ENCODE results near the gene KIF11.
"Not testable (repeated sequence)": the region's sequence is repeated elsewhere in the genome, so short reads cannot be mapped to it uniquely, and the experiment has no call there.

Gene KIF11

DNA sequence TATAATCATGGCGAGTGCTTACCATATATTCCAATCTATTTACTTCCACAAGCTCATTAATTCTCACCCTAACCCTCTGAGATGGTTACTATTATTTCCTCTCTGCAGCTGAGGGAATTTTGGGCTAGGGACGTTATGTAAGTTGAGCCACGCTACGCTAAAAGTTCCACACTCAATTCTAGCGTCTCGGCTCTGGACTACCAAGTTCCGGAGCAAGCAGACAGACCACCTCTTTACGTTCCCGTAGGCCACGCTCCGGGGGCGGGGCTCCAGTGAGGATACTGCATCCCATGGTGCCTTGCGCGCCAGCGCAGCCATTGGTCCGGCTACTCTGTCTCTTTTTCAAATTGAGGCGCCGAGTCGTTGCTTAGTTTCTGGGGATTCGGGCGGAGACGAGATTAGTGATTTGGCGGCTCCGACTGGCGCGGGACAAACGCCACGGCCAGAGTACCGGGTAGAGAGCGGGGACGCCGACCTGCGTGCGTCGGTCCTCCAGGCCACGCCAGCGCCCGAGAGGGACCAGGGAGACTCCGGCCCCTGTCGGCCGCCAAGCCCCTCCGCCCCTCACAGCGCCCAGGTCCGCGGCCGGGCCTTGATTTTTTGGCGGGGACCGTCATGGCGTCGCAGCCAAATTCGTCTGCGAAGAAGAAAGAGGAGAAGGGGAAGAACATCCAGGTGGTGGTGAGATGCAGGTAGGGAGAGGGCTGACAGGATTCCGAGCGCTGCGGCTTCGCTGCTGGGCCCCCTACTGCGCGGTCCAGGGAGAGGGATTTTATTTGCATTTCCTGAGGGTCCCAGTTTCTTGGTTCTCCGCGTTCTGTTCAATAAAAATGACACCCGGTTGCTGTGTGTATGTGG is at the start of gene KIF11:
KIF11 (plus strand) TSS at position 370 of the 858 bp plus-strand sequence; CDS start at position 616, 246 bp downstream.
- no peaks in the 10 kb centered on the region for H3K27me3 ChIP-seq (ENCODE audit: control insufficient read depth, insufficient read depth, low read length)
- no peaks in the 10 kb centered on the region for H3K9me3 ChIP-seq (ENCODE audit: control insufficient read depth, low read depth, low read length)
- peak within 1 kb of the TSS; percentile 78 for H3K27ac ChIP-seq (ENCODE audit: low read length)
- H3K9ac ChIP-seq (ENCODE audit: low read length) = peak within 1 kb of the TSS; percentile 92
- H3K4me1 ChIP-seq (ENCODE audit: control insufficient read depth, low read depth, low read length) = peaks cover 12% of the 10 kb centered on the region
- H3K36me3 ChIP-seq (ENCODE audit: control insufficient read depth, low read depth, low read length) = no peaks in the 10 kb centered on the region
- peak within 1 kb of the TSS; percentile 97 for H3K4me3 ChIP-seq (ENCODE audit: low read length)

GRCh38 chr10:92544296-92544695 is 48.6 kb upstream of the KIF11 start:
- no peaks in the 10 kb centered on the region for H3K36me3 ChIP-seq (ENCODE audit: control insufficient read depth, low read depth, low read length)
- H3K27me3 ChIP-seq (ENCODE audit: control insufficient read depth, insufficient read depth, low read length) = no peaks in the 10 kb centered on the region
- no peak overlapping the region for H3K9ac ChIP-seq (ENCODE audit: low read length)
- H3K4me1 ChIP-seq (ENCODE audit: control insufficient read depth, low read depth, low read length) = peaks cover 16% of the 10 kb centered on the region
- H3K9me3 ChIP-seq (ENCODE audit: control insufficient read depth, low read depth, low read length) = no peaks in the 10 kb centered on the region
- H3K4me3 ChIP-seq (ENCODE audit: low read length) = no peak overlapping the region
- no peak overlapping the region for H3K27ac ChIP-seq (ENCODE audit: low read length)

DNA sequence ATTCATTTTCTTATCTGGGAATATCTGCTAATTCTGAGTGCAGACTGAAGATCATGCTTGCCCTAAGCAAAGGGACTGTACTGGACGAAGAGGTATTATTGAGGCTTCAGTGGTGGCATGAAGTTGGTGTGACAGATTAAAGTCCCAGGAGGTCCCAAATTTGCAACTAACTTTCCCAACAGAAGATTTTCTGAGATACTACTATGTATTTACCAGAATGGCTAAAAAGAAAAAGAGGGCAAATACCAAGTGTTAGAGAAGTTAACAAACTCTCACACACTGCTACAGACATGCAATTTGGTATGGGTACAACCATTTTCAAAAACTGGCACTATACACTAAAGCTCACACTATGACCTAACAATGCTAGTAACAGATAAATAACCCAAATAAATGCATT is 47.4 kb upstream of the KIF11 start:
- Histone ChIP-seq H3K27me3 (ENCODE audit: control insufficient read depth, insufficient read depth, low read length) (no peaks in the 10 kb centered on the region), H3K4me1 (ENCODE audit: control insufficient read depth, low read depth, low read length) (peaks cover 16% of the 10 kb centered on the region), H3K4me3 (ENCODE audit: low read length) (no peak overlapping the region), H3K36me3 (ENCODE audit: control insufficient read depth, low read depth, low read length) (no peaks in the 10 kb centered on the region), H3K9me3 (ENCODE audit: control insufficient read depth, low read depth, low read length) (no peaks in the 10 kb centered on the region), H3K9ac (ENCODE audit: low read length) (no peak overlapping the region), H3K27ac (ENCODE audit: low read length) (no peak overlapping the region)

DNA sequence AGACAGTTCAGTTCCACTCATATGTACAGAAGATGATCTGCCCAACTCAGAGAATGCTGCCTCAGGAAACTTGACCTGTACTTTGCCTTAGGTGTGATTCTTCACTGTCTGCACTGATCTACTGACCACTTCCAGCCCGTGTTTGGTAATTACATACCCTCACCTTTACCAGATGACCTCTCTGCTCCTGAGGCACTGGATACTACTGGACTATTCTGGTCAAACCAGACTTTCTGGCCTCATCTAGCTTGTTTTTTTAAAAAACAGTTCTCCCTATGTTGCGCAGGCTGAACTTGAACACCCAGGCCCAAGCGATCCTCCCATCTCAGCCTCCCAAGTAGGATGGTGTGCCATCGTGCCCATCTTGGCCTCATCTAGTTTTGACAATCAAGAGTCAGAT is 45.3 kb upstream of the KIF11 start:
- Histone ChIP-seq H3K4me1 (ENCODE audit: control insufficient read depth, low read depth, low read length) (peaks cover 10% of the 10 kb centered on the region), H3K36me3 (ENCODE audit: control insufficient read depth, low read depth, low read length) (no peaks in the 10 kb centered on the region), H3K27me3 (ENCODE audit: control insufficient read depth, insufficient read depth, low read length) (no peaks in the 10 kb centered on the region), H3K4me3 (ENCODE audit: low read length) (no peak overlapping the region), H3K9me3 (ENCODE audit: control insufficient read depth, low read depth, low read length) (no peaks in the 10 kb centered on the region), H3K27ac (ENCODE audit: low read length) (no peak overlapping the region), H3K9ac (ENCODE audit: low read length) (no peak overlapping the region)

DNA sequence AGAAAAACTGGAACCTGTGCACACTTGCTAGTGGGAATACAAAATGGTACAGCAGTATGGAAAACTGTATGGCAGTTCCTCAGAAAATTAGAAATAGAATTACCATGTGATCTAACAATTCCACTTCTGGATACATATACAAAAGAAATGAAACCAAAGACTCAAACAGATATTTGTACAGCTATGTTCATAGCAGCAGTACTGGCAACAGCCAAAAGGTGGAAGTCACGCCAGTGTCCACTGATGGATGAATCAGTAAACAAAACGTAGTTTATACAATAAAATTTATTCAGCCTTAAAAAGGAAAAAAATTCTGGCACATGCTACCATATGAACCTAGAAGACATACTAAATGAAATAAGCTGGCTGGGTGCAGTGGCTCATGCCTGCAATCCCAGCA is 42.0 kb upstream of the KIF11 start:
- Histone ChIP-seq H3K27me3 (ENCODE audit: control insufficient read depth, insufficient read depth, low read length) (no peaks in the 10 kb centered on the region), H3K27ac (ENCODE audit: low read length) (no peak overlapping the region), H3K36me3 (ENCODE audit: control insufficient read depth, low read depth, low read length) (peaks cover 6% of the 10 kb centered on the region), H3K9ac (ENCODE audit: low read length) (no peak overlapping the region), H3K4me1 (ENCODE audit: control insufficient read depth, low read depth, low read length) (no peaks in the 10 kb centered on the region), H3K4me3 (ENCODE audit: low read length) (no peak overlapping the region), H3K9me3 (ENCODE audit: control insufficient read depth, low read depth, low read length) (no peaks in the 10 kb centered on the region)

- Histone ChIP-seq H3K9ac (ENCODE audit: low read length) (no peak overlapping the region), H3K27ac (ENCODE audit: low read length) (no peak overlapping the region), H3K4me3 (ENCODE audit: low read length) (no peak overlapping the region), H3K4me1 (ENCODE audit: control insufficient read depth, low read depth, low read length) (no peaks in the 10 kb centered on the region), H3K36me3 (ENCODE audit: control insufficient read depth, low read depth, low read length) (peaks cover 6% of the 10 kb centered on the region), H3K27me3 (ENCODE audit: control insufficient read depth, insufficient read depth, low read length) (no peaks in the 10 kb centered on the region), H3K9me3 (ENCODE audit: control insufficient read depth, low read depth, low read length) (no peaks in the 10 kb centered on the region)
Measured at GRCh38 chr10:92552310-92552709, 40.6 kb upstream of the KIF11 start.

- no peak overlapping the region for H3K27ac ChIP-seq (ENCODE audit: low read length)
- no peaks in the 10 kb centered on the region for H3K4me1 ChIP-seq (ENCODE audit: control insufficient read depth, low read depth, low read length)
- peaks cover 7% of the 10 kb centered on the region for H3K36me3 ChIP-seq (ENCODE audit: control insufficient read depth, low read depth, low read length)
- H3K27me3 ChIP-seq (ENCODE audit: control insufficient read depth, insufficient read depth, low read length) = no peaks in the 10 kb centered on the region
- no peaks in the 10 kb centered on the region for H3K9me3 ChIP-seq (ENCODE audit: control insufficient read depth, low read depth, low read length)
- no peak overlapping the region for H3K4me3 ChIP-seq (ENCODE audit: low read length)
- H3K9ac ChIP-seq (ENCODE audit: low read length) = no peak overlapping the region
Measured at GRCh38 chr10:92553959-92554358, 39.0 kb upstream of the KIF11 start.

GRCh38 chr10:92559046-92559445 is 33.9 kb upstream of the KIF11 start:
- Histone ChIP-seq H3K27me3 (ENCODE audit: control insufficient read depth, insufficient read depth, low read length) (no peaks in the 10 kb centered on the region), H3K27ac (ENCODE audit: low read length) (no peak overlapping the region), H3K9me3 (ENCODE audit: control insufficient read depth, low read depth, low read length) (no peaks in the 10 kb centered on the region), H3K9ac (ENCODE audit: low read length) (no peak overlapping the region), H3K4me3 (ENCODE audit: low read length) (no peak overlapping the region), H3K36me3 (ENCODE audit: control insufficient read depth, low read depth, low read length) (peaks cover 16% of the 10 kb centered on the region), H3K4me1 (ENCODE audit: control insufficient read depth, low read depth, low read length) (no peaks in the 10 kb centered on the region)

- Histone ChIP-seq H3K36me3 (ENCODE audit: control insufficient read depth, low read depth, low read length) (peaks cover 10% of the 10 kb centered on the region), H3K9me3 (ENCODE audit: control insufficient read depth, low read depth, low read length) (no peaks in the 10 kb centered on the region), H3K9ac (ENCODE audit: low read length) (no peak overlapping the region), H3K27me3 (ENCODE audit: control insufficient read depth, insufficient read depth, low read length) (no peaks in the 10 kb centered on the region), H3K4me1 (ENCODE audit: control insufficient read depth, low read depth, low read length) (no peaks in the 10 kb centered on the region), H3K4me3 (ENCODE audit: low read length) (no peak overlapping the region), H3K27ac (ENCODE audit: low read length) (no peak overlapping the region)
Measured at GRCh38 chr10:92562424-92562823, 30.5 kb upstream of the KIF11 start.

- Histone ChIP-seq H3K9me3 (ENCODE audit: control insufficient read depth, low read depth, low read length) (no peaks in the 10 kb centered on the region), H3K27ac (ENCODE audit: low read length) (no peak overlapping the region), H3K27me3 (ENCODE audit: control insufficient read depth, insufficient read depth, low read length) (peaks cover 5% of the 10 kb centered on the region), H3K36me3 (ENCODE audit: control insufficient read depth, low read depth, low read length) (no peaks in the 10 kb centered on the region), H3K4me1 (ENCODE audit: control insufficient read depth, low read depth, low read length) (peaks cover 20% of the 10 kb centered on the region), H3K4me3 (ENCODE audit: low read length) (no peak overlapping the region), H3K9ac (ENCODE audit: low read length) (no peak overlapping the region)
Measured at GRCh38 chr10:92567952-92568600, 24.9 kb upstream of the KIF11 start.

- Histone ChIP-seq H3K27me3 (ENCODE audit: control insufficient read depth, insufficient read depth, low read length) (peaks cover 5% of the 10 kb centered on the region), H3K27ac (ENCODE audit: low read length) (no peak overlapping the region), H3K4me3 (ENCODE audit: low read length) (no peak overlapping the region), H3K9me3 (ENCODE audit: control insufficient read depth, low read depth, low read length) (no peaks in the 10 kb centered on the region), H3K9ac (ENCODE audit: low read length) (no peak overlapping the region), H3K4me1 (ENCODE audit: control insufficient read depth, low read depth, low read length) (peaks cover 20% of the 10 kb centered on the region), H3K36me3 (ENCODE audit: control insufficient read depth, low read depth, low read length) (no peaks in the 10 kb centered on the region)
Measured at GRCh38 chr10:92569071-92569470, 23.9 kb upstream of the KIF11 start.

DNA sequence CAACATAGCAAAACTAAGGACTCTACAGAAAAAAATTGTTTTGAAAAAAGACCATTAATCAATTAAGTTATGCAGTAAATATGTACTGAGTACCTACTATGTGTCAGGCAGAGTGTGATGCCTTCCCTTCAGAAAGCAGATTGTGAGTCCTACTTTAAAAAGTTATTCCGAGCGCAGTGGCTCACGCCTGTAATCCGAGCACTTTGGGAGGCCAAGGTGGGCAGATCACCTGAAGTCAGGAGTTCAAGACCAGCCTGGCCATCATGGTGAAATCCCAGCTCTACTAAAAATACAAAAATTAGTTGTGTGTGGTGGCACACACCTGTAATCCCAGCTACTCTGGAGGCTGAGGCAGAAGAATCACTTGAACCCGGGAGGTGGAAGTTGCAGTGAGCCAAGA is 23.3 kb upstream of the KIF11 start:
- H3K9ac ChIP-seq (ENCODE audit: low read length); H3K4me3 ChIP-seq (ENCODE audit: low read length); H3K27ac ChIP-seq (ENCODE audit: low read length); H3K36me3 ChIP-seq (ENCODE audit: control insufficient read depth, low read depth, low read length); H3K9me3 ChIP-seq (ENCODE audit: control insufficient read depth, low read depth, low read length); H3K27me3 ChIP-seq (ENCODE audit: control insufficient read depth, insufficient read depth, low read length): not testable (repeated sequence)
- H3K4me1 ChIP-seq (ENCODE audit: control insufficient read depth, low read depth, low read length) = peaks cover 20% of the 10 kb centered on the region

Measured in iPS-18a (cell line).